ENCODE results near the gene C1orf56.
"Not testable (repeated sequence)": the region's sequence is repeated elsewhere in the genome, so short reads cannot be mapped to it uniquely, and the experiment has no call there.

Gene C1orf56

DNA sequence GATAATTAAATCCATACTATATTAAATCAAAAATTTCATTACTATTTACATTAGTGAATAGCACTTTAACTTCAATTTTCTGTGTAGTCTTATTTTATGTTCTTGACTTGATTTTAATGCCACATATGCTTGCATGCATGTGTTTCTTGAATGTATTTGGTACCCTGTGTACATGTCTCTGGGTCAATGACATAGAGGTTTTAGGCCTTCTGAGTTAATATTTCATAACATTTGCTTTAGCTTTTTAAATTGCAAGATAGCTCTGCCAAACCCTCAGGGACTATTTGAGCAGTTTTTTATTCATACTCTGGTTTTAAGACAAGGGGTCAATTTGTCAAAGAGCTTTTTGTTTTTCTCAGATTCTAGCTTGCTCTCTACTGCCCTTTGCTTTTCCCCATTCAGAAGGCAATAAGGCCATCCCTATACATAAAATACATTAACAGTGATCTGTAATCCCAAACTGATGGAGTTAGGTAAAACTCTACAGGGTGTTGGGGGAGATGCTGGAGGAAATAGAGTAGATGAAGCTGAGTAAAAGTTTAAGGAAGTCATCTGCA, 17.6 kb downstream of the C1orf56 start:
- DNase-seq: no peak

DNA sequence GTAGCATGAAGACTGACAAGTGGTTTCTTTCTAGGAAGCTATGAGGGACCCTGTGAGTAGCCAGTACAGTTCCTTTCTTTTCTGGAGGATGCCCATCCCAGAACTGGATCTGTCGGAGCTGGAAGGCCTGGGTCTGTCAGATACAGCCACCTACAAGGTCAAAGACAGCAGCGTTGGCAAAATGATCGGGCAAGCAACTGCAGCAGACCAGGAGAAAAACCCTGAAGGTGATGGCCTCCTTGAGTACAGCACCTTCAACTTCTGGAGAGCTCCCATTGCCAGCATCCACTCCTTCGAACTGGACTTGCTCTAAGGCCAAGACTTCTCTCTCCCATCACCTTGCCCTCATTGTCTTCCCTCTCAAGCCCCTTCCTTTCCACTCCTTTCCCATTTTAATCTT, 19.6 kb downstream of the C1orf56 start:
- DNase-seq: no peak

DNA sequence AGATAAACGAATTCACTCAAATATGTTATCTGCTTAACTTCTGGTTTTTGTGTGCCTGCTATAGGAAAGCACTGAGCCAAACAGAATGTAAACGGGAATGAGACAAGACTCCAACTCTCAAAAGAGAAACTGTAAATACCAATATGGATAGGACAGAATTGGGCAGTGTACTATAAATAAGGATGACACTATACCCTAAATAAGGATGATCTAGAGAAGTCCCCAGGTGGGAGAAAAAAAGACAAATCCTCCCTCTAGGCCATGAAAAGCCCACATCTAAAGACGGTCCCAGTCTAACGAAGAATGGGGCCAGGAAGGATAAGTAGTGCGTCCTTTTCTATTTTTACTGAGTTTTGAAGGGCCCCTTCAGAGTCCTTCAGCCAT, 21.5 kb downstream of the C1orf56 start:
- DNase-seq: no peak

DNA sequence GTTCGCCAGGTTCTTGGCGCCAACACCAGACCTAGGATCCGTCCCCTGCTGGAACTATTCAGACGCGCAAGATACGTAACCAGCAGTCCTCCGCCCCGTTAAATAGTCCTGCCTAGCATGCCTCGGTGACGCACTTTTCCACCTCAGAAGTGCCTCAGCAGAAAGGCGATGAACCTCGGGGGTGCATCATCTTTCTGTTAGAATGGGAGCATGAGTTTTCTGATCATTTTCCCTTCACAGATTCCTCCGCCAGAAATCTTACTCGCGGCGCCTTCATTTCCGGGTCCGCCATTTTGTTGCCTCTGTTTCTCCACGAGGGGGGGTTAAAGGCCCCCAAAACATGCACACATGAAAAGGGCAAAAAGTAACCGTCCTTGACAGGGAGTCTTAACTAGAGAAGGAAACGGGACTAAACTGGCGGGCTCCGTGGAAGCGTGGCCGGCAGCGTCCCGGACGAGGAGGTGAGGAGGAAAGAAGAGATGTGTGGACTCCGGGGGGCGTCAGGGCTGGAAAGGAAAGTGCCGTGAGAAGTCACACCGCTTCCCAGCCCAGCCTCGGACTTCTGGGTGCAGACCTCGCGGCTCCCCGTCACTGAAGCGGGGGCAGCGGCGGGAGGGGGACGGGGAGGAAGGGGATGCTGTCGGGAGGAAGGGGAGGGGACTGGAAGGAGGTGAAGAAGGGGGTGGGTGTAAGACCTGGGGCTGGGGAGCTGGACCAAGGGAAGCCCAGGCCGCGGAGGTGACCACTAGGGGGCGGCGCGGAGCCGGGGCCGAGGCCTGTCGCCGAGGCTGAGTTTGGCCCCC, 23.1 kb downstream of the C1orf56 start, which contains the start of gene GABPB2:
TSS of gene GABPB2 (plus strand) at position 288 of the 803 bp plus-strand sequence. CDS start 17,429 bp downstream, outside the sequence.
- peak; percentile 80 for DNase-seq

DNA sequence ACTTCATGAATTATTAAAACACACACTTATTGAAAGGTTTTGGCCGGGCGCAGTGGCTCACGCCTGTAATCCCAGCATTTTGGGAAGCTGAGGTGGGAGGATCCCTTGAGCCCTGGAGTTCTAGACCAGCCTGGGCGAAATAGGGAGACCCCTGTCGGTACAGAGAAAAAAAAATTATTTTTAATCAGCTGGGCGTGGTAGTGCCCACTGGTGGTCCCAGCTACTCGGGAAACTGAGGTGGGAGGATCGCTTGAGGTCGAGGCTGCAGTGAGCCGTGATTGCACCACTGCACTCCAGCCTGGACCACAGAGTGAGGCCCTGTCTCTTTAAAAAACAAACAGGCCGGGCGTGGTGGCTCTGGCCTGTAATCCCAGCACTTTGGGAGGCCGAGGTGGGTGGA, 24.7 kb downstream of the C1orf56 start:
- no peak for DNase-seq

DNA sequence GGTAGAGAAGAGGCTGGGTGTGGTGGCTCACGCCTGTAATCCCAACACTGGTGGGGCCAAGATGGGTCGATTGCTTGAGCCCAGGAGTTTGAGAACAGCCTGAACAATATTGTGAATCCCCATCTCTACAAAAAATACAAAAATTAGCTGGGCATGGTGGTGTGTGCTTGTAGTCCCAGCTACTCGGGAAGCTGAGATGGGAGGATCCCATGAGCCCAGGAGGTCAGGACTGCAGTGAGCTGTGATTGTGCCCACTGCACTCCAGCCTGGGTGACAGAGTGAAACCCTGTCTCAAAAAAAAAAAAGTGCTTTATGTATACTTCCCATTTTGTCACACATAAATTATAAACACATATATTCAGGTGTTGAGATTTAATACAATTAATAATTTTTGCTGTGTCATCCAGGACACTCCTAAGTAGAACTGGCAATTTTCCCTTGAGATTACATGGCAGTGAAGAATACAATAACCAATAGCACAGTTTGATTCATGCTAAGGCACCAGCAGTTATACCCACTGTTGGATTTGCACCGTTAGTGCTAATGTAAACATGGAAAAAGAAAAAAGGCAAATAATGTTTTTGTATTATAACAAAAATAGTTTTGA, 38.5 kb downstream of the C1orf56 start:
- no peak for DNase-seq

DNA sequence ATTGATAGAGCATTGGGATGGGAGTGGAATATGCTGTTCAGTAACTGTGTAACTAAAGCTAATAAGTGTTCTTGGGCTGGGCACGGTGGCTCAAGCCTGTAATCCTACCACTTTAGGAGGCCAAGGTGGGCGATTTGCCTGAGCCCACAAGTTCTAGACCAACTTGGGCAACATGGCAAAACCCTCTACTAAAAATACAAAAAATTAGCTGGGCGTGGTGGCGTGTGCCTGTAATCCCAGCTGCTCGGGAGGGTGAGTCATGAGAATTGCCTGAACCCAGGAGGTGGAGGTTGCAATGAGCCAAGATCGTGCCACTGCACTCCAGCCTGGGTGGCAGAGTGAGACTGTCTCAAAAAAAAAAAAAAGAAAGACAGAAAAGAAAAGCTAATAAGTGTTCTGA, 49.9 kb downstream of the C1orf56 start:
- DNase-seq: not testable (repeated sequence)

DNA sequence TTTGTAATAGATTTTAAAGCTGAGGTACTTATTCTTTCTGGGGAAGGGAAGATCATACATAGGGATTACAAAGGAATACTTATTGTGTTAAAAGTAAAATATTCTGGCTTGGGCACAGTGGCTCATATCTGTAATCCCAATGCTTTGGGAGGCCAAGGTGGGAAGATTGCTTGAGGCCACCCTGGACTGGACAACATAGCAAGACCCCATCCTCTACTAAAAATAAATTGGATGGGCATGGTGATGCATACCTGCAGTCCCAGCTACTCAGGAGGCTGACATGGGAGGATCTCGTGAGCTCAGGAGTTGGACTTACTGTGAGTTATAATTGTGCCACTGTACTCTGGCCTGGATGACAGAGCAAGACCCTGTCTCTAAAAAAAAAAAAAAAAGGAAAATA, 50.6 kb downstream of the C1orf56 start:
- DNase-seq: no peak

Data from NCI-H1436 treated with DMSO at 0.1 percent for 48 hours (cell line).